PC-3 (cell line): Measurements from ENCODE around the gene KRCC1. TPM values are rescaled to one million over a fixed set of nuclear protein-coding genes. Genes with fewer than 3 reads are reported as not detected.

Experiments used
- ATAC-seq: fragments of 200-7000 bp; cut with Tn5 transposase; 2 replicates; pipeline ENCODE4 v1.9.1; 2020; ENCODE audit warnings: mild to moderate bottlenecking, moderate library complexity
- BruUV-seq: library from RNA; stranded (reverse); fragments of 400-500 nt; replicated peaks from 2 replicates; lab custom pipeline; 2021; lab: Mats Ljungman, UMichigan
- CTCF ChIA-PET: fragments of 300-600 bp; sonication (Branson Sonifier 250); formaldehyde crosslinking; loops from one replicate; lab custom pipeline; 2022; ENCODE audit warnings: antibody characterized with exemption; lab: Charles Lee
- POLR2A ChIA-PET: fragments of 300-600 bp; sonication (Branson Sonifier 250); formaldehyde crosslinking; loops from one replicate; lab custom pipeline; 2022; ENCODE audit warnings: antibody characterized with exemption; ENCODE audit not compliant: unreplicated experiment; lab: Charles Lee
- DNase-seq: peaks from one replicate; pipeline ENCODE4 v3.0.0-alpha.2; 2015
- H2AFZ ChIP-seq: fragments of 300-600 bp; sonication (generic); 2 replicates; pipeline ENCODE4 v1.6.0; 2016; ENCODE audit warnings: antibody characterized with exemption, low read length
- H3F3A ChIP-seq: fragments of 300-600 bp; sonication (generic); one replicate; pipeline ENCODE4 v1.6.0; 2017; ENCODE audit warnings: antibody characterized with exemption, low read length, control low read depth, mild to moderate bottlenecking; ENCODE audit not compliant: unreplicated experiment
- H3K27ac ChIP-seq: fragments of 300-600 bp; sonication (generic); 2 replicates; pipeline ENCODE4 v1.5.1; 2016; ENCODE audit warnings: mild to moderate bottlenecking, low read length
- H3K27me3 ChIP-seq: fragments of 300-600 bp; sonication (generic); 2 replicates; pipeline ENCODE4 v1.6.1; 2016; ENCODE audit warnings: low read length, mixed read lengths
- H3K36me3 ChIP-seq: fragments of 300-600 bp; sonication (generic); 2 replicates; pipeline ENCODE4 v1.6.1; 2016; ENCODE audit warnings: low read depth, mixed run types, low read length, mixed read lengths
- H3K4me1 ChIP-seq: fragments of 300-600 bp; sonication (generic); 2 replicates; pipeline ENCODE4 v1.5.1; 2016; ENCODE audit warnings: low read length; ENCODE audit not compliant: insufficient read depth
- H3K4me2 ChIP-seq: fragments of 300-600 bp; sonication (generic); 2 replicates; pipeline ENCODE4 v1.6.0; 2016; ENCODE audit warnings: low read length
- H3K4me3 ChIP-seq: fragments of 300-600 bp; sonication (generic); 2 replicates; pipeline ENCODE4 v1.5.1; 2016; ENCODE audit warnings: mild to moderate bottlenecking, low read length, mixed read lengths
- H3K79me2 ChIP-seq: fragments of 300-600 bp; sonication (generic); 2 replicates; pipeline ENCODE4 v1.6.1; 2017; ENCODE audit warnings: low read length, mixed read lengths
- H3K9ac ChIP-seq: fragments of 300-600 bp; sonication (generic); 2 replicates; pipeline ENCODE4 v1.6.0; 2016; ENCODE audit warnings: mild to moderate bottlenecking, low read length
- H3K9me2 ChIP-seq: fragments of 300-600 bp; sonication (generic); replicated peaks from 2 replicates; pipeline ENCODE4 v1.6.1; 2016; ENCODE audit warnings: mixed run types, low read length, mixed read lengths
- H3K9me3 ChIP-seq: fragments of 300-600 bp; sonication (generic); 2 replicates; pipeline ENCODE4 v1.6.1; 2016; ENCODE audit warnings: low read length, mixed read lengths
- H4K20me1 ChIP-seq: fragments of 300-600 bp; sonication (generic); 2 replicates; pipeline ENCODE4 v1.6.1; 2016; ENCODE audit warnings: low read length, mixed read lengths
- EZH2 ChIP-seq: fragments of 300-600 bp; sonication (generic); IDR thresholded peaks from one replicate; pipeline ENCODE4 v1.6.1; 2017; ENCODE audit warnings: antibody characterized with exemption, mild to moderate bottlenecking, low read length; ENCODE audit not compliant: unreplicated experiment
- EZH2phosphoT487 ChIP-seq: fragments of 300-600 bp; sonication (generic); IDR thresholded peaks from 2 replicates; pipeline ENCODE4 v1.6.1; 2018; ENCODE audit warnings: mild to moderate bottlenecking, antibody characterized with exemption, low read length, borderline replicate concordance
- intact Hi-C: fragments of 100-400 bp; cut with micrococcal nuclease; formaldehyde crosslinking; loops from 2 replicates; pipeline ENCODE4 v1.9.0; 2023
- total RNA-seq: library from RNA; depleted of rRNA; stranded (reverse); fragments of >200 nt; gene quantifications from 2 replicates; pipeline ENCODE4 v1.2.3, GENCODE V29; 2014
- TF ChIP-seq, protein P1 (sequence below): fragments of 300-600 bp; sonication (generic); conservative IDR thresholded peaks from 2 replicates; pipeline ENCODE4 v1.5.1; 2017; ENCODE audit warnings: antibody characterized with exemption, low read depth, mild to moderate bottlenecking, low read length

The KRCC1 gene
- total RNA-seq, 1 experiment from 2014 or later, result 14.1 TPM

DNA sequence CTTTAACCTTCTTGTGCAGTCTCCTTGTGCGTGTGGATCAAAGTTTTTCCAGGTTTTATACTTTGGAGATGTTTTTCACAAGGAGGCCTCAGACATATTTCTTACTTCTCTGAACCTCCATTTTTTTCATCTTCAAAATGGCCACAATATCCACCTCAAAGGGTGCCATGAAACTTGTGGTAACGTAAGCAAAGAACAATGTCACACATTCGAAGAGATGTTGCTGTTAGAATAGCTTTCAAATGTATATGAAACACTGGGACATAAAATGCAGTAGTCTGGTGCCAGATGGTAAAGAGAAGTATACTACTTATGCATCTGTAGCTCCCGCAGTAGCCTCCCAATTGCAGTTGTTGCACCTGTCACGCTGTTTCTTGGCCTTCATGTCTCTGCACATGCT, 2.6 kb upstream of the KRCC1 start:
- DNase-seq (no peak), ATAC-seq (no peak)
- H3K36me3 ChIP-seq, result no peaks in the 10 kb centered on the region; the same call in 1 of the 2 replicates
- CTCF ChIA-PET, result no interaction called here
- H2AFZ ChIP-seq, result no peak overlapping the region
- no peaks in the 10 kb centered on the region for H4K20me1 ChIP-seq
- H3K27ac ChIP-seq, result no peak overlapping the region
- POLR2A ChIA-PET, result interaction anchor here (0.7 kb wide), 1 partner anchor 20 kb away, joined by 7 read pairs; no protein-coding TSS in a partner anchor
- H3K79me2 ChIP-seq, result peaks cover 23% of the 10 kb centered on the region
- no TSS peak for BruUV-seq
- no peaks in the 10 kb centered on the region for H3K27me3 ChIP-seq
- TF ChIP-seq EZH2phosphoT487, result no peak
- TF ChIP-seq EZH2, result no peak
- TF ChIP-seq, protein P1, sequence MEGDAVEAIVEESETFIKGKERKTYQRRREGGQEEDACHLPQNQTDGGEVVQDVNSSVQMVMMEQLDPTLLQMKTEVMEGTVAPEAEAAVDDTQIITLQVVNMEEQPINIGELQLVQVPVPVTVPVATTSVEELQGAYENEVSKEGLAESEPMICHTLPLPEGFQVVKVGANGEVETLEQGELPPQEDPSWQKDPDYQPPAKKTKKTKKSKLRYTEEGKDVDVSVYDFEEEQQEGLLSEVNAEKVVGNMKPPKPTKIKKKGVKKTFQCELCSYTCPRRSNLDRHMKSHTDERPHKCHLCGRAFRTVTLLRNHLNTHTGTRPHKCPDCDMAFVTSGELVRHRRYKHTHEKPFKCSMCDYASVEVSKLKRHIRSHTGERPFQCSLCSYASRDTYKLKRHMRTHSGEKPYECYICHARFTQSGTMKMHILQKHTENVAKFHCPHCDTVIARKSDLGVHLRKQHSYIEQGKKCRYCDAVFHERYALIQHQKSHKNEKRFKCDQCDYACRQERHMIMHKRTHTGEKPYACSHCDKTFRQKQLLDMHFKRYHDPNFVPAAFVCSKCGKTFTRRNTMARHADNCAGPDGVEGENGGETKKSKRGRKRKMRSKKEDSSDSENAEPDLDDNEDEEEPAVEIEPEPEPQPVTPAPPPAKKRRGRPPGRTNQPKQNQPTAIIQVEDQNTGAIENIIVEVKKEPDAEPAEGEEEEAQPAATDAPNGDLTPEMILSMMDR, result no peak
- intact Hi-C loops, result no loop called here
- no peaks in the 10 kb centered on the region for H3K9me2 ChIP-seq
- no peaks in the 10 kb centered on the region for H3F3A ChIP-seq
- H3K9me3 ChIP-seq, result no peaks in the 10 kb centered on the region
- no peak overlapping the region for H3K4me3 ChIP-seq
- no peak overlapping the region for H3K9ac ChIP-seq
- H3K4me2 ChIP-seq, result no peak overlapping the region
- H3K4me1 ChIP-seq, result peaks cover 19% of the 10 kb centered on the region

DNA sequence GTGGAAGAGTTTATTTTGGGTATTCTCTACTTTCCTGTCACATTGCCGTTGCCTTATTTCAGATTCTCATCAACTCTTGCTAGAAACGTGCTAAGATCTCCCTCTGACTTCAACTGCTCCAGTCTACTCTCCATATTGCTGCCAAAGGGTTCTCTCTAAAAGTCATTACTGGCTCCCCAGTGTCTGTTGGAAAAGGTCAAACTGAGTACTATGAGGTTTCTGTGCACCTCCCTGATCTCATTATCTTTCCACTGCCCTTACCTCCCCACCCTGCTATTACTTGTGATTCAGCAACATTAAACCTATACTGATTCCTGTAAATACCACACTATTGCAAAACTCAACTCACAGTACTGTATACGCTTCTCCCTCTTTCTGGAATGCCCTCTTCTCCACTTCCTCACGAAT, 1.9 kb upstream of the KRCC1 start:
- H2AFZ ChIP-seq, result no peak overlapping the region
- ATAC-seq (no peak), DNase-seq (no peak)
- BruUV-seq, result no TSS peak
- ChIA-PET CTCF (no interaction called here), POLR2A (no interaction called here)
- no peaks in the 10 kb centered on the region for H4K20me1 ChIP-seq
- no peak overlapping the region for H3K4me2 ChIP-seq
- intact Hi-C loops, result no loop called here
- H3K27me3 ChIP-seq, result no peaks in the 10 kb centered on the region
- H3K36me3 ChIP-seq, result no peaks in the 10 kb centered on the region; the same call in 1 of the 2 replicates
- no peak overlapping the region for H3K9ac ChIP-seq
- no peak overlapping the region for H3K27ac ChIP-seq
- peaks cover 19% of the 10 kb centered on the region for H3K4me1 ChIP-seq
- H3K9me3 ChIP-seq, result no peaks in the 10 kb centered on the region
- TF ChIP-seq EZH2phosphoT487 (no peak), EZH2 (no peak)
- TF ChIP-seq, protein P1, result no peak
- no peaks in the 10 kb centered on the region for H3K9me2 ChIP-seq
- H3K79me2 ChIP-seq, result peaks cover 26% of the 10 kb centered on the region
- H3F3A ChIP-seq, result no peaks in the 10 kb centered on the region
- no peak overlapping the region for H3K4me3 ChIP-seq

DNA sequence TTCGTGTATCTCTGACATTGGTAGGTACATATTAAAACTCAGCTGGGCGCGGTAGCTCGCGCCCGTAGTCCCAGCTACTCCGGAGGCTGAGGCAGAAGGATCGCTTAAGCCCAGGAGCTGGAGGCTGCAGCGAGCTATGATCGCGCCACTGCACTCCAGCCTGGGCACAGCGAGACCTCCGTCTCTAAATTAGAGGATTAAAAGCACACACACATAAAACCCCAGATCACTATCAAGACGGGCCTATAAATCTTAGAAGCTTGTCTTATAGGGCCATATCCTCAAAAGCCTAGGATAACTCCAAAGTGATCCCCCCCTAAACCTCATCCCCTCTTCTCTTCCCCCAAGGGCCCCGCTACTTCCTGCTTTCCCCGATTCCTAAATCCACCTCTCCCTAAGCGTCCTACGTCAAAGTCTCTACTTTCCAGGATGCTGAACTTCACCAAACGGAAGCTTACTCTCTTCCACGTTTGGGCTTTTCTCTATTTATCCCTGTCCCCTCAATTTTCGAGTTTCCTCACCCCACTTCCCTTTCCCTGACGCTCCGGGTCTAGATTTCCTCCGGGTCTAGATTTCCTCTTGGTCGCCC, 707 bp downstream of the KRCC1 start:
- Histone ChIP-seq H3K79me2 (peaks cover 26% of the 10 kb centered on the region), H3K9me3 (no peaks in the 10 kb centered on the region), H3K27ac (peak overlapping the region; percentile 68), H3K4me1 (peaks cover 19% of the 10 kb centered on the region), H3K36me3 (no peaks in the 10 kb centered on the region; the same call in 1 of the 2 replicates), H4K20me1 (no peaks in the 10 kb centered on the region), H3K4me3 (peak overlapping the region; percentile 94), H3K27me3 (no peaks in the 10 kb centered on the region), H3K9ac (peak overlapping the region; percentile 100), H3K4me2 (peak overlapping the region; percentile 87), H3K9me2 (no peaks in the 10 kb centered on the region), H3F3A (no peaks in the 10 kb centered on the region), H2AFZ (peak overlapping the region; percentile 79)
- DNase-seq, result peak; percentile 14
- intact Hi-C loops, result loop anchor here (1.0 kb wide), 2 partner anchors 17 to 34 kb away; no protein-coding TSS in a partner anchor
- TF ChIP-seq EZH2phosphoT487 (no peak), EZH2 (no peak)
- TF ChIP-seq, protein P1, result no peak
- ChIA-PET CTCF (interaction anchor here (0.7 kb wide), 1 partner anchor 17 kb away, joined by 6 read pairs; no protein-coding TSS in a partner anchor), POLR2A (no interaction called here)
- BruUV-seq, result TSS peak; percentile 59
- peak; percentile 21 for ATAC-seq
